H1 (cell line): Measurements from ENCODE around the gene EBPL. TPM values are rescaled to one million over a fixed set of nuclear protein-coding genes. Genes with fewer than 3 reads are reported as not detected.

Experiments used
- CTCF ChIA-PET: fragments of 300-600 bp; sonication (Branson Sonifier 250); formaldehyde crosslinking; loops from one replicate; lab custom pipeline; 2021; ENCODE audit not compliant: partially characterized antibody; lab: Charles Lee
- POLR2A ChIA-PET: fragments of 300-600 bp; sonication (Branson Sonifier 250); formaldehyde crosslinking; loops from one replicate; lab custom pipeline; 2021; ENCODE audit warnings: inconsistent platforms; ENCODE audit not compliant: partially characterized antibody; lab: Charles Lee
- DNase-seq, 2 experiments: peaks; one replicate each; pipeline versions ENCODE4 v3.0.0 to v3.0.0-alpha.2; 2010 to 2022; ENCODE audit warnings: low spot score in 2 of 2, low read depth in 1 of 2, mixed read lengths in 1 of 2
- FAIRE-seq: peaks from 2 replicates; lab custom pipeline; 2011; peaks lifted over from hg19 to GRCh38; lab: Jason Lieb, UNC
- H2AFZ ChIP-seq: 2 replicates; pipeline ENCODE4 v1.8.1; 2012; ENCODE audit warnings: low read length, inconsistent platforms
- H2AK5ac ChIP-seq: 2 replicates; pipeline ENCODE4 v1.6.1; 2013; ENCODE audit warnings: low read depth, low read length
- H2BK120ac ChIP-seq: replicated peaks from 2 replicates; pipeline ENCODE3; 2013; ENCODE audit warnings: low read depth, low read length, inconsistent platforms
- H2BK12ac ChIP-seq: 2 replicates; pipeline ENCODE4 v1.6.1; 2013; ENCODE audit warnings: low read depth, low read length
- H2BK15ac ChIP-seq: 2 replicates; pipeline ENCODE4 v1.6.1; 2013; ENCODE audit warnings: low read length
- H2BK20ac ChIP-seq: 2 replicates; pipeline ENCODE4 v1.6.1; 2013; ENCODE audit warnings: low read length
- H2BK5ac ChIP-seq: 2 replicates; pipeline ENCODE4 v1.6.1; 2013; ENCODE audit warnings: low read depth, low read length
- H3K14ac ChIP-seq: 2 replicates; pipeline ENCODE4 v1.6.1; 2013; ENCODE audit warnings: inconsistent platforms; ENCODE audit not compliant: insufficient read length
- H3K18ac ChIP-seq: 2 replicates; pipeline ENCODE4 v1.6.1; 2013; ENCODE audit warnings: low read length; ENCODE audit errors: extremely low read depth
- H3K23ac ChIP-seq: 2 replicates; pipeline ENCODE4 v1.6.1; 2013; ENCODE audit warnings: inconsistent platforms; ENCODE audit not compliant: insufficient read length
- H3K23me2 ChIP-seq: 2 replicates; pipeline ENCODE4 v1.6.1; 2013; ENCODE audit warnings: low read depth, low read length
- H3K27ac ChIP-seq: 2 replicates; pipeline ENCODE4 v1.6.1; 2011; ENCODE audit warnings: low read depth, low read length, inconsistent platforms
- H3K27me3 ChIP-seq, 4 experiments: replicated peaks in 1 of 4; 1 replicate in 1 of 4; 2 replicates in 3 of 4; pipeline versions ENCODE4 v1.6.1 to v1.8.1; 2011 to 2013; ENCODE audit warnings: low read length in 3 of 4, mild to moderate bottlenecking in 3 of 4, inconsistent platforms in 2 of 4, mixed read lengths in 2 of 4, moderate library complexity in 1 of 4; ENCODE audit not compliant: control insufficient read depth in 3 of 4, insufficient read depth in 3 of 4; ENCODE audit errors: extremely low read depth in 1 of 4
- H3K36me3 ChIP-seq, 4 experiments: 2 replicates each; pipeline versions ENCODE4 v1.6.1 to v1.8.1; 2011 to 2013; ENCODE audit warnings: mild to moderate bottlenecking in 4 of 4, low read length in 3 of 4, moderate library complexity in 2 of 4, control low read depth in 1 of 4, inconsistent platforms in 1 of 4; ENCODE audit not compliant: insufficient read depth in 4 of 4, control insufficient read depth in 2 of 4
- H3K4ac ChIP-seq: replicated peaks from 2 replicates; pipeline ENCODE3; 2013; ENCODE audit warnings: low read length, low read depth, mixed read lengths, inconsistent platforms; ENCODE audit not compliant: insufficient read length
- H3K4me1 ChIP-seq, 4 experiments: replicated peaks in 1 of 4; 1 replicate in 1 of 4; 2 replicates in 3 of 4; pipeline versions ENCODE4 v1.6.1 to v1.8.1; 2011 to 2013; ENCODE audit warnings: low read length in 3 of 4, inconsistent platforms in 2 of 4, mixed read lengths in 1 of 4; ENCODE audit not compliant: insufficient read depth in 4 of 4, control insufficient read depth in 3 of 4
- H3K4me2 ChIP-seq, 2 experiments: 2 replicates each; pipeline versions ENCODE4 v1.6.1 to v1.8.1; 2011 to 2013; ENCODE audit warnings: low read depth in 2 of 2, low read length in 2 of 2, control low read depth in 1 of 2, inconsistent platforms in 1 of 2, mild to moderate bottlenecking in 1 of 2; ENCODE audit not compliant: insufficient read depth in 1 of 2
- H3K4me3 ChIP-seq, 4 experiments: fragments of 200-600, 300-600 bp in 1 of 4; sonication (generic), shearing (Covaris generic), sonication (Bioruptor Twin) in 1 of 4; 2 replicates each; pipeline versions ENCODE4 v1.5.1 to v1.8.1; 2011 to 2016; ENCODE audit warnings: low read length in 4 of 4, low read depth in 3 of 4, control low read depth in 2 of 4, inconsistent platforms in 2 of 4, mild to moderate bottlenecking in 2 of 4, mixed read lengths in 1 of 4, moderate library complexity in 1 of 4; ENCODE audit not compliant: insufficient read depth in 2 of 4; ENCODE audit errors: extremely low read depth in 1 of 4
- H3K56ac ChIP-seq: replicated peaks from 2 replicates; pipeline ENCODE3; 2013; ENCODE audit warnings: low read depth, mild to moderate bottlenecking, mixed read lengths, low read length, inconsistent platforms; ENCODE audit not compliant: insufficient read length
- H3K79me1 ChIP-seq: 2 replicates; pipeline ENCODE4 v1.6.1; 2013; ENCODE audit warnings: low read depth, low read length, control low read depth
- H3K79me2 ChIP-seq, 2 experiments: 2 replicates each; pipeline versions ENCODE4 v1.6.1 to v1.8.1; 2012 to 2013; ENCODE audit warnings: low read length in 2 of 2, mild to moderate bottlenecking in 2 of 2, inconsistent platforms in 1 of 2; ENCODE audit not compliant: insufficient read depth in 2 of 2, control insufficient read depth in 1 of 2
- H3K9ac ChIP-seq, 4 experiments: replicated peaks in 1 of 4; 1 replicate in 1 of 4; 2 replicates in 3 of 4; pipeline versions ENCODE4 v1.6.1 to v1.8.1; 2011 to 2013; ENCODE audit warnings: low read depth in 3 of 4, low read length in 3 of 4, control low read depth in 2 of 4, mild to moderate bottlenecking in 2 of 4, moderate library complexity in 2 of 4, inconsistent platforms in 1 of 4; ENCODE audit errors: extremely low read depth in 1 of 4
- H3K9me3 ChIP-seq, 2 experiments: 2 replicates each; pipeline versions ENCODE4 v1.6.1 to v1.8.1; 2012 to 2013; ENCODE audit warnings: mild to moderate bottlenecking in 2 of 2, moderate library complexity in 2 of 2, control low read depth in 1 of 2, inconsistent platforms in 1 of 2, low read depth in 1 of 2, low read length in 1 of 2, mixed read lengths in 1 of 2; ENCODE audit not compliant: insufficient read depth in 2 of 2
- H4K20me1 ChIP-seq, 2 experiments: replicated peaks in 1 of 2; 2 replicates each; pipeline versions ENCODE3 to v1.8.1; 2011 to 2013; ENCODE audit warnings: inconsistent platforms in 2 of 2, low read length in 2 of 2, mild to moderate bottlenecking in 1 of 2; ENCODE audit not compliant: insufficient read depth in 2 of 2, control insufficient read depth in 1 of 2
- H4K5ac ChIP-seq: 2 replicates; pipeline ENCODE4 v1.6.1; 2013; ENCODE audit warnings: low read length, low read depth, mixed read lengths, inconsistent platforms; ENCODE audit not compliant: insufficient read length
- H4K8ac ChIP-seq: 2 replicates; pipeline ENCODE4 v1.8.0; 2013; ENCODE audit warnings: mild to moderate bottlenecking, moderate library complexity, low read length, inconsistent platforms; ENCODE audit not compliant: insufficient read depth; ENCODE audit errors: extremely low read depth
- H4K91ac ChIP-seq: replicated peaks from 2 replicates; pipeline ENCODE3; 2013; ENCODE audit warnings: low read length, mixed read lengths, inconsistent platforms; ENCODE audit not compliant: insufficient read length
- TBP ChIP-seq: IDR thresholded peaks from 2 replicates; pipeline ENCODE4 v1.6.1; 2011; ENCODE audit warnings: low read depth, low read length, improper control_type of control experiment
- YY1 ChIP-seq: IDR thresholded peaks from 2 replicates; pipeline ENCODE4 v1.6.1; 2011; ENCODE audit warnings: low read depth, mild to moderate bottlenecking, low read length
- WGBS, 2 experiments: shearing (Covaris generic) in 1 of 2; methylation state at CpG; one replicate each; pipeline versions ENCODE4 v1.1.6 to v1.1.7; 2013 to 2015; ENCODE audit warnings: low lambda C conversion rate in 2 of 2, mixed read lengths in 2 of 2, inconsistent platforms in 1 of 2, low coverage in 1 of 2, missing lambda C conversion rate in 1 of 2; ENCODE audit not compliant: insufficient replicate concordance in 2 of 2, insufficient coverage in 1 of 2, insufficient read length in 1 of 2; ENCODE audit errors: extremely low coverage in 1 of 2, missing lambda C conversion rate in 1 of 2; 5-methylcytosine and 5-hydroxymethylcytosine counted together
- polyA plus RNA-seq, 7 experiments: library from polyadenylated mRNA; depleted of rRNA in 3 of 7; stranded (reverse) in 5 of 7; unstranded in 2 of 7; fragments of >200 nt in 5 of 7; fragments of 200-250 nt in 2 of 7; gene quantifications; 1 replicate in 5 of 7; 2 replicates in 1 of 7; 4 replicates in 1 of 7; pipeline versions ENCODE4 v1.2.1 to v1.2.3, GENCODE V29; 2011 to 2013; ENCODE audit warnings: missing spikeins in 2 of 7, mixed read lengths in 2 of 7
- total RNA-seq: library from RNA; stranded (reverse); fragmentation: NEBNext Ultra II Directional; extraction: Animal tissue kit (Norgen Biotek cat#: 25700); gene quantifications from 2 replicates; pipeline ENCODE4 v1.2.1, GENCODE V29; 2021

The EBPL gene
- total and polyA plus RNA-seq, 2 of the 8 experiments (the other 6 are each of a cell fraction or from before 2014, with no cell fraction given), result 130 to 204 TPM

DNA sequence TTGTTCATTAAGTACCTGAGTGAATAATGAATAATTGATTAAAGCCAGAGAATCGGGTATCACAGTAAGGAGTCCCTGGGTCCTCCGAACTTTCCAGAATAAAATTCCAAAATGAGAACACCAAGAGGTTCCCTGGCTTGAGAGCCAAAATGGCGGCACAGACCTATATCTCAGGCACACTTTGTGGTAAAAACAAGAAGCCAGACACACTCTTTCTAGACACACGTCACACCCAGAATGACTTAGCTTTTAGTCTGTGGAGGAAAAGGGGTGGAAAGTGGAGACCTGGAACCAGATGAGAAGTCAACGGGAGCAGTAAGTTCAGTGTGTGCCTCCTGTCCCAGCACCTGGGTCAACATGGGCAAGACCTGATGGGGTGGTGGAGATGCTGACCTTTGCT lies 54.6 kb downstream of the EBPL start:
- no peak for FAIRE-seq

More for the DNA sequence above, 54.6 kb downstream of the EBPL start:
- Histone ChIP-seq H4K20me1 (no peaks in the 10 kb centered on the region), H3K79me2 (no peaks in the 10 kb centered on the region), H3K4me3 (peak overlapping the region in 1 of 4 experiments; percentile 54; a peak in 2 of 8 replicates), H3K23ac (no peak overlapping the region), H3K4ac (no peak overlapping the region), H2AK5ac (no peak overlapping the region; the same call in 1 of the 2 replicates), H3K36me3 (no peaks in the 10 kb centered on the region), H3K14ac (no peak overlapping the region), H2AFZ (no peak overlapping the region), H3K23me2 (no peaks in the 10 kb centered on the region), H3K9ac (no peak overlapping the region), H2BK120ac (no peak overlapping the region), H3K27ac (no peak overlapping the region), H3K4me1 (peaks cover 8 to 14% (median 9%) of the 10 kb centered on the region in 4 experiments), H2BK12ac (no peak overlapping the region), H2BK20ac (no peak overlapping the region), H3K56ac (no peak overlapping the region), H3K9me3 (no peaks in the 10 kb centered on the region), H3K4me2 (peak overlapping the region in 1 of 2 experiments; percentile 64; a peak in 1 of 4 replicates), H4K91ac (no peak overlapping the region), H3K27me3 (no peaks in the 10 kb centered on the region), H2BK5ac (0 out of 2 replicates have a peak overlapping the region, but pooled peaks have one; percentile 57), H4K8ac (no peak overlapping the region), H4K5ac (no peak overlapping the region), H3K79me1 (no peaks in the 10 kb centered on the region), H2BK15ac (0 out of 2 replicates have a peak overlapping the region, but pooled peaks have one; percentile 53), H3K18ac (no peak overlapping the region)
- DNase-seq, result no peak
- 88% methylated on average over 5 of the region's 5 CpGs; no CpG with 5 or more reads in 1 of the 2 experiments for WGBS, 2 experiments
- ChIA-PET CTCF (interaction anchor here (0.6 kb wide), 1 partner anchor 17 kb away, joined by 3 read pairs; no protein-coding TSS in a partner anchor), POLR2A (interaction anchor here (0.9 to 1.5 kb wide), 2 partner anchors 11 to 192 kb away, joined by 3 to 5 read pairs; partner anchors contain the start of genes CAB39L and SETDB2)
- TF ChIP-seq TBP, result no peak
- 0 out of 2 replicates have a peak, but pooled peaks have one; percentile 29 for TF ChIP-seq YY1
